HEK293 (cell line): ENCODE measurements around the gene KDF1.
"Not testable (repeated sequence)": the region's sequence is repeated elsewhere in the genome, so short reads cannot be mapped to it uniquely, and the experiment has no call there.

ENCODE experiments used
- CTCF ChIA-PET: fragments of 350-600 bp; formaldehyde crosslinking; extraction: SDS; loops from one replicate; lab custom pipeline; 2021; ENCODE audit warnings: antibody characterized with exemption; lab: Yijun Ruan, JAX
- POLR2A ChIA-PET: fragments of 300-600 bp; formaldehyde crosslinking; extraction: SDS; loops from one replicate; lab custom pipeline; 2020; ENCODE audit warnings: antibody characterized with exemption, inconsistent platforms; lab: Yijun Ruan, JAX
- H3K27ac ChIP-seq: fragments of 200-500 bp; sonication (Bioruptor generic); 2 replicates; pipeline ENCODE4 v1.5.1; 2014; ENCODE audit warnings: low read depth, low read length, control low read depth, inconsistent platforms; ENCODE audit errors: extremely low read depth
- H3K36me3 ChIP-seq, 2 experiments: fragments of 200-500 bp in 1 of 2; sonication (Bioruptor generic) in 1 of 2; 1 replicate in 1 of 2; 2 replicates in 1 of 2; pipeline ENCODE4 v1.5.1; 2014 to 2017; ENCODE audit warnings: inconsistent platforms in 2 of 2, low read length in 2 of 2; ENCODE audit not compliant: control insufficient read depth in 2 of 2, insufficient read depth in 1 of 2
- H3K4me1 ChIP-seq: fragments of 200-500 bp; sonication (Bioruptor generic); 2 replicates; pipeline ENCODE4 v1.5.1; 2014; ENCODE audit warnings: mild to moderate bottlenecking, low read length, inconsistent platforms; ENCODE audit not compliant: control insufficient read depth, insufficient read depth
- H3K4me3 ChIP-seq: 2 replicates; pipeline ENCODE4 v1.5.1; 2011; ENCODE audit warnings: low read depth, mild to moderate bottlenecking, control low read depth, low read length, moderate library complexity
- H3K9me3 ChIP-seq: fragments of 200-500 bp; sonication (Bioruptor generic); 2 replicates; pipeline ENCODE4 v1.5.1; 2014; ENCODE audit warnings: low read depth, low read length, inconsistent platforms; ENCODE audit not compliant: control insufficient read depth, insufficient read depth
- GLI4 ChIP-seq: fragments of 450-650 bp; formaldehyde crosslinking; IDR thresholded peaks from 2 replicates; pipeline ENCODE4 v1.5.1; 2016; ENCODE audit warnings: missing biosample characterization, missing genetic modification characterization
- KLF16 ChIP-seq: fragments of 450-650 bp; formaldehyde crosslinking; IDR thresholded peaks from 2 replicates; pipeline ENCODE4 v1.5.1; 2017; ENCODE audit warnings: missing biosample characterization, missing genetic modification characterization
- KLF7 ChIP-seq: fragments of 450-650 bp; formaldehyde crosslinking; IDR thresholded peaks from 2 replicates; pipeline ENCODE4 v1.5.1; 2016; ENCODE audit warnings: missing biosample characterization, missing genetic modification characterization, borderline replicate concordance
- ZBTB7A ChIP-seq: fragments of 450-650 bp; formaldehyde crosslinking; IDR thresholded peaks from 2 replicates; pipeline ENCODE4 v1.5.1; 2016; ENCODE audit warnings: low read depth, missing biosample characterization, missing genetic modification characterization
- ZNF16 ChIP-seq: fragments of 450-650 bp; formaldehyde crosslinking; IDR thresholded peaks from 2 replicates; pipeline ENCODE4 v1.5.1; 2016; ENCODE audit warnings: low read depth, missing biosample characterization, missing genetic modification characterization
- ZNF23 ChIP-seq: fragments of 450-650 bp; formaldehyde crosslinking; IDR thresholded peaks from 2 replicates; pipeline ENCODE4 v1.5.1; 2016; ENCODE audit warnings: missing biosample characterization, missing genetic modification characterization, borderline replicate concordance
- ZNF394 ChIP-seq: fragments of 450-650 bp; formaldehyde crosslinking; IDR thresholded peaks from 2 replicates; pipeline ENCODE4 v1.5.1; 2016; ENCODE audit warnings: missing biosample characterization, missing genetic modification characterization, mild to moderate bottlenecking, moderate library complexity, borderline replicate concordance
- ZNF473 ChIP-seq: fragments of 450-650 bp; formaldehyde crosslinking; IDR thresholded peaks from 2 replicates; pipeline ENCODE4 v1.5.1; 2017; ENCODE audit warnings: missing biosample characterization, missing genetic modification characterization
- ZNF521 ChIP-seq: fragments of 450-650 bp; formaldehyde crosslinking; IDR thresholded peaks from 2 replicates; pipeline ENCODE4 v1.5.1; 2017; ENCODE audit warnings: missing biosample characterization, mild to moderate bottlenecking, missing genetic modification characterization
- ZNF777 ChIP-seq: fragments of 450-650 bp; formaldehyde crosslinking; IDR thresholded peaks from 2 replicates; pipeline ENCODE4 v1.5.1; 2017; ENCODE audit warnings: missing biosample characterization, missing genetic modification characterization, borderline replicate concordance
- TF ChIP-seq, protein P1 (sequence below): fragments of 450-650 bp; formaldehyde crosslinking; IDR thresholded peaks from 2 replicates; pipeline ENCODE4 v1.5.1; 2016; ENCODE audit warnings: missing biosample characterization, missing genetic modification characterization
- TF ChIP-seq, protein P2 (sequence below): fragments of 450-650 bp; formaldehyde crosslinking; conservative IDR thresholded peaks from 2 replicates; pipeline ENCODE4 v1.5.1; 2016; ENCODE audit warnings: low read depth, missing biosample characterization, missing genetic modification characterization
- TF ChIP-seq, protein P3 (sequence below): fragments of 450-650 bp; IDR thresholded peaks from 2 replicates; pipeline ENCODE4 v1.5.1; 2018; ENCODE audit warnings: missing biosample characterization, mild to moderate bottlenecking, missing genetic modification characterization
- TF ChIP-seq, protein P4 (sequence below): fragments of 450-650 bp; formaldehyde crosslinking; IDR thresholded peaks from 2 replicates; pipeline ENCODE4 v1.5.1; 2016; ENCODE audit warnings: missing biosample characterization, missing genetic modification characterization

The KDF1 gene

DNA sequence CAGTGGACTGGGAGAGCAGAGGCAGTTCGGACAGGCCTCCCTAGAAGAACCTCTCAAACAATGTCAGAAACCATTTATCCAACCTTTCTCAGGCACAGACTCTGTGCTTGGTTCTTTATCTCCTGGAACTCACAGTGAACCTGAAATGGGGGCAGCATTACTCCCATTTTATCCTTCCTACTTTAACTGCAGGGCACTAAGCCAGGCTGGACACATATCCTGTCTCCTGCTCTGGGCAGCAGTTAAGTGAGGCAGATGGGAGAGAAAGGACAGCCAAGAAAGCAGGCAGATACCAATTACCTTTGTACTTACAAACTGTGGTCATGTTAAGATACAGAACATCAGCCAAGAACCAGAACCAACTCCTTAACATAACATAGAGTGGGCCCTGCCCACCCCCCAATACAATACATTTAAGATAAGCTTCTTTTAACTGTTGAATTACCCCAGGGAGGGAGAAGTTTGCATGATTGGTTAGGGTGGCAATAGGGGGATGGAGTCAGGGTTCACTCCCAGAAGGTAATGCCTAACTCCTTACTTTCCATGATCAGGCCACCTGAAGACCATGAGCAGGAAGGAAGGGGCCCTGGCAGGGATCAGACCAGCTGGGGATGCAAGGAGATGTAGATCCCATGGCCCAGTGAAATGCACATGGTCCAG lies 10.9 kb downstream of the KDF1 start:
- Histone ChIP-seq H3K27ac (no peak overlapping the region), H3K36me3 (peaks cover 12 to 35% of the 10 kb centered on the region in 2 experiments; a peak in 2 of 3 replicates), H3K9me3 (no peaks in the 10 kb centered on the region), H3K4me1 (no peaks in the 10 kb centered on the region), H3K4me3 (no peak overlapping the region)
- CTCF ChIA-PET, result no interaction called here
- no peak for TF ChIP-seq ZNF521 (tag by site-specific recombination)
- no peak for TF ChIP-seq KLF16 (tag by site-specific recombination)
- TF ChIP-seq ZNF777 (tag by site-specific recombination), result no peak
- TF ChIP-seq ZNF473 (tag by site-specific recombination), result no peak
- TF ChIP-seq, protein P1, sequence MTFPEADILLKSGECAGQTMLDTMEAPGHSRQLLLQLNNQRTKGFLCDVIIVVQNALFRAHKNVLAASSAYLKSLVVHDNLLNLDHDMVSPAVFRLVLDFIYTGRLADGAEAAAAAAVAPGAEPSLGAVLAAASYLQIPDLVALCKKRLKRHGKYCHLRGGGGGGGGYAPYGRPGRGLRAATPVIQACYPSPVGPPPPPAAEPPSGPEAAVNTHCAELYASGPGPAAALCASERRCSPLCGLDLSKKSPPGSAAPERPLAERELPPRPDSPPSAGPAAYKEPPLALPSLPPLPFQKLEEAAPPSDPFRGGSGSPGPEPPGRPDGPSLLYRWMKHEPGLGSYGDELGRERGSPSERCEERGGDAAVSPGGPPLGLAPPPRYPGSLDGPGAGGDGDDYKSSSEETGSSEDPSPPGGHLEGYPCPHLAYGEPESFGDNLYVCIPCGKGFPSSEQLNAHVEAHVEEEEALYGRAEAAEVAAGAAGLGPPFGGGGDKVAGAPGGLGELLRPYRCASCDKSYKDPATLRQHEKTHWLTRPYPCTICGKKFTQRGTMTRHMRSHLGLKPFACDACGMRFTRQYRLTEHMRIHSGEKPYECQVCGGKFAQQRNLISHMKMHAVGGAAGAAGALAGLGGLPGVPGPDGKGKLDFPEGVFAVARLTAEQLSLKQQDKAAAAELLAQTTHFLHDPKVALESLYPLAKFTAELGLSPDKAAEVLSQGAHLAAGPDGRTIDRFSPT (tag by site-specific recombination), result no peak
- TF ChIP-seq, protein P2, sequence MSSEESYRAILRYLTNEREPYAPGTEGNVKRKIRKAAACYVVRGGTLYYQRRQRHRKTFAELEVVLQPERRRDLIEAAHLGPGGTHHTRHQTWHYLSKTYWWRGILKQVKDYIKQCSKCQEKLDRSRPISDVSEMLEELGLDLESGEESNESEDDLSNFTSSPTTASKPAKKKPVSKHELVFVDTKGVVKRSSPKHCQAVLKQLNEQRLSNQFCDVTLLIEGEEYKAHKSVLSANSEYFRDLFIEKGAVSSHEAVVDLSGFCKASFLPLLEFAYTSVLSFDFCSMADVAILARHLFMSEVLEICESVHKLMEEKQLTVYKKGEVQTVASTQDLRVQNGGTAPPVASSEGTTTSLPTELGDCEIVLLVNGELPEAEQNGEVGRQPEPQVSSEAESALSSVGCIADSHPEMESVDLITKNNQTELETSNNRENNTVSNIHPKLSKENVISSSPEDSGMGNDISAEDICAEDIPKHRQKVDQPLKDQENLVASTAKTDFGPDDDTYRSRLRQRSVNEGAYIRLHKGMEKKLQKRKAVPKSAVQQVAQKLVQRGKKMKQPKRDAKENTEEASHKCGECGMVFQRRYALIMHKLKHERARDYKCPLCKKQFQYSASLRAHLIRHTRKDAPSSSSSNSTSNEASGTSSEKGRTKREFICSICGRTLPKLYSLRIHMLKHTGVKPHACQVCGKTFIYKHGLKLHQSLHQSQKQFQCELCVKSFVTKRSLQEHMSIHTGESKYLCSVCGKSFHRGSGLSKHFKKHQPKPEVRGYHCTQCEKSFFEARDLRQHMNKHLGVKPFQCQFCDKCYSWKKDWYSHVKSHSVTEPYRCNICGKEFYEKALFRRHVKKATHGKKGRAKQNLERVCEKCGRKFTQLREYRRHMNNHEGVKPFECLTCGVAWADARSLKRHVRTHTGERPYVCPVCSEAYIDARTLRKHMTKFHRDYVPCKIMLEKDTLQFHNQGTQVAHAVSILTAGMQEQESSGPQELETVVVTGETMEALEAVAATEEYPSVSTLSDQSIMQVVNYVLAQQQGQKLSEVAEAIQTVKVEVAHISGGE, result no peak
- no peak for TF ChIP-seq ZNF23
- TF ChIP-seq ZBTB7A (tag by site-specific recombination), result no peak
- TF ChIP-seq, protein P3, sequence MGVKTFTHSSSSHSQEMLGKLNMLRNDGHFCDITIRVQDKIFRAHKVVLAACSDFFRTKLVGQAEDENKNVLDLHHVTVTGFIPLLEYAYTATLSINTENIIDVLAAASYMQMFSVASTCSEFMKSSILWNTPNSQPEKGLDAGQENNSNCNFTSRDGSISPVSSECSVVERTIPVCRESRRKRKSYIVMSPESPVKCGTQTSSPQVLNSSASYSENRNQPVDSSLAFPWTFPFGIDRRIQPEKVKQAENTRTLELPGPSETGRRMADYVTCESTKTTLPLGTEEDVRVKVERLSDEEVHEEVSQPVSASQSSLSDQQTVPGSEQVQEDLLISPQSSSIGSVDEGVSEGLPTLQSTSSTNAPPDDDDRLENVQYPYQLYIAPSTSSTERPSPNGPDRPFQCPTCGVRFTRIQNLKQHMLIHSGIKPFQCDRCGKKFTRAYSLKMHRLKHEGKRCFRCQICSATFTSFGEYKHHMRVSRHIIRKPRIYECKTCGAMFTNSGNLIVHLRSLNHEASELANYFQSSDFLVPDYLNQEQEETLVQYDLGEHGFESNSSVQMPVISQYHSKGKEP (tag by site-specific recombination), result no peak
- TF ChIP-seq ZNF394 (tag by site-specific recombination), result no peak
- TF ChIP-seq ZNF16 (tag by site-specific recombination), result no peak
- TF ChIP-seq, protein P4, sequence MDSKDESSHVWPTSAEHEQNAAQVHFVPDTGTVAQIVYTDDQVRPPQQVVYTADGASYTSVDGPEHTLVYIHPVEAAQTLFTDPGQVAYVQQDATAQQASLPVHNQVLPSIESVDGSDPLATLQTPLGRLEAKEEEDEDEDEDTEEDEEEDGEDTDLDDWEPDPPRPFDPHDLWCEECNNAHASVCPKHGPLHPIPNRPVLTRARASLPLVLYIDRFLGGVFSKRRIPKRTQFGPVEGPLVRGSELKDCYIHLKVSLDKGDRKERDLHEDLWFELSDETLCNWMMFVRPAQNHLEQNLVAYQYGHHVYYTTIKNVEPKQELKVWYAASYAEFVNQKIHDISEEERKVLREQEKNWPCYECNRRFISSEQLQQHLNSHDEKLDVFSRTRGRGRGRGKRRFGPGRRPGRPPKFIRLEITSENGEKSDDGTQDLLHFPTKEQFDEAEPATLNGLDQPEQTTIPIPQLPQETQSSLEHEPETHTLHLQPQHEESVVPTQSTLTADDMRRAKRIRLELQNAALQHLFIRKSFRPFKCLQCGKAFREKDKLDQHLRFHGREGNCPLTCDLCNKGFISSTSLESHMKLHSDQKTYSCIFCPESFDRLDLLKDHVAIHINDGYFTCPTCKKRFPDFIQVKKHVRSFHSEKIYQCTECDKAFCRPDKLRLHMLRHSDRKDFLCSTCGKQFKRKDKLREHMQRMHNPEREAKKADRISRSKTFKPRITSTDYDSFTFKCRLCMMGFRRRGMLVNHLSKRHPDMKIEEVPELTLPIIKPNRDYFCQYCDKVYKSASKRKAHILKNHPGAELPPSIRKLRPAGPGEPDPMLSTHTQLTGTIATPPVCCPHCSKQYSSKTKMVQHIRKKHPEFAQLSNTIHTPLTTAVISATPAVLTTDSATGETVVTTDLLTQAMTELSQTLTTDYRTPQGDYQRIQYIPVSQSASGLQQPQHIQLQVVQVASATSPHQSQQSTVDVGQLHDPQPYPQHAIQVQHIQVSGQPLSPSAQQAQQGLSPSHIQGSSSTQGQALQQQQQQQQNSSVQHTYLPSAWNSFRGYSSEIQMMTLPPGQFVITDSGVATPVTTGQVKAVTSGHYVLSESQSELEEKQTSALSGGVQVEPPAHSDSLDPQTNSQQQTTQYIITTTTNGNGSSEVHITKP (tag by site-specific recombination), result no peak
- no peak for TF ChIP-seq GLI4
- TF ChIP-seq KLF7 (tag by site-specific recombination), result no peak
- POLR2A ChIA-PET, result no interaction called here

DNA sequence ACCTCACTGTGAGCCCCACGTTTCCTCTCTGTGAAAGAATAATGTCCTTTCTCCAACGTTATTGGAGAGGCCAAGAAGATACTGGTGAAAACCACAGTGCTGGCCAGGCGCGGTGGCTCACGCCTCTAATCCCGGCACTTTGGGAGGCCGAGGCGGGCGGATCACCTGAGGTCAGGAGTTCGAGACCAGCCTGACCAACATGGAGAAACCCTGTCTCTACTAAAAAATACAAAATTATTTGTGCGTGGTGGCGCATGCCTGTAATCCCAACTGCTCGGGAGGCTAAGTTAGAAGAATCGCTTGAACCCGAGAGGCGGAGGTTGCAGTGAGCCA lies 11.6 kb downstream of the KDF1 start:
- CTCF ChIA-PET, H3K4me3 ChIP-seq, H3K9me3 ChIP-seq, POLR2A ChIA-PET, H3K27ac ChIP-seq, H3K4me1 ChIP-seq: not testable (repeated sequence)
- H3K36me3 ChIP-seq, result peaks cover 19 to 42% of the 10 kb centered on the region in 2 experiments; a peak in 2 of 3 replicates
